H1 (cell line): ENCODE measurements around the gene TNFRSF1A. TPM values are rescaled to one million over a fixed set of nuclear protein-coding genes. Genes with fewer than 3 reads are reported as not detected.

Experiments used
- BACH1 ChIP-seq: IDR thresholded peaks from 2 replicates; pipeline ENCODE4 v1.6.1; 2012; ENCODE audit warnings: low read length, improper control_type of control experiment
- GTF2F1 ChIP-seq: IDR thresholded peaks from 2 replicates; pipeline ENCODE4 v1.6.1; 2012; ENCODE audit warnings: low read depth, low read length, improper control_type of control experiment, borderline replicate concordance
- KDM5A ChIP-seq: fragments of 200-600 bp; IDR thresholded peaks from 2 replicates; pipeline ENCODE4 v1.7.1; 2012; ENCODE audit warnings: mild to moderate bottlenecking, low read length, inconsistent platforms, mixed read lengths
- RAD21 ChIP-seq, 2 experiments: IDR thresholded peaks in 1 of 2; conservative IDR thresholded peaks in 1 of 2; 2 replicates each; pipeline ENCODE4 v1.6.1; 2011; ENCODE audit warnings: low read depth in 2 of 2, low read length in 2 of 2, improper control_type of control experiment in 1 of 2, inconsistent platforms in 1 of 2, mild to moderate bottlenecking in 1 of 2, moderate library complexity in 1 of 2
- RBBP5 ChIP-seq: IDR thresholded peaks from 2 replicates; pipeline ENCODE4 v1.7.1; 2012; ENCODE audit warnings: low read depth, mild to moderate bottlenecking, inconsistent platforms, low read length, moderate library complexity, borderline replicate concordance
- SAP30 ChIP-seq: fragments of 300-600 bp; sonication (generic); IDR thresholded peaks from 2 replicates; pipeline ENCODE4 v1.7.1; 2012; ENCODE audit warnings: low read length, moderate library complexity, mild to moderate bottlenecking, inconsistent platforms; ENCODE audit not compliant: insufficient read depth, insufficient replicate concordance
- polyA plus RNA-seq, 7 experiments: library from polyadenylated mRNA; depleted of rRNA in 3 of 7; stranded (reverse) in 5 of 7; unstranded in 2 of 7; fragments of >200 nt in 5 of 7; fragments of 200-250 nt in 2 of 7; gene quantifications; 1 replicate in 5 of 7; 2 replicates in 1 of 7; 4 replicates in 1 of 7; pipeline versions ENCODE4 v1.2.1 to v1.2.3, GENCODE V29; 2011 to 2013; ENCODE audit warnings: missing spikeins in 2 of 7, mixed read lengths in 2 of 7
- total RNA-seq: library from RNA; stranded (reverse); fragmentation: NEBNext Ultra II Directional; extraction: Animal tissue kit (Norgen Biotek cat#: 25700); gene quantifications from 2 replicates; pipeline ENCODE4 v1.2.1, GENCODE V29; 2021
- TF ChIP-seq, protein P1 (sequence below), 3 experiments: IDR thresholded peaks; 1 replicate in 2 of 3; 2 replicates in 1 of 3; pipeline versions ENCODE4 v1.5.1 to v1.6.1; 2011; ENCODE audit warnings: low read length in 3 of 3, mild to moderate bottlenecking in 3 of 3, inconsistent platforms in 2 of 3, low read depth in 1 of 3, moderate library complexity in 1 of 3; ENCODE audit not compliant: insufficient read depth in 1 of 3; ENCODE audit errors: control extremely low read depth in 1 of 3

Gene TNFRSF1A
- total and polyA plus RNA-seq, 2 of the 8 experiments (the other 6 are each of a cell fraction or from before 2014, with no cell fraction given), result 28.7 to 42.1 TPM

GRCh38 chr12:6335451-6336078, 6.3 kb downstream of the TNFRSF1A start (continued):
- TF ChIP-seq, protein P1, sequence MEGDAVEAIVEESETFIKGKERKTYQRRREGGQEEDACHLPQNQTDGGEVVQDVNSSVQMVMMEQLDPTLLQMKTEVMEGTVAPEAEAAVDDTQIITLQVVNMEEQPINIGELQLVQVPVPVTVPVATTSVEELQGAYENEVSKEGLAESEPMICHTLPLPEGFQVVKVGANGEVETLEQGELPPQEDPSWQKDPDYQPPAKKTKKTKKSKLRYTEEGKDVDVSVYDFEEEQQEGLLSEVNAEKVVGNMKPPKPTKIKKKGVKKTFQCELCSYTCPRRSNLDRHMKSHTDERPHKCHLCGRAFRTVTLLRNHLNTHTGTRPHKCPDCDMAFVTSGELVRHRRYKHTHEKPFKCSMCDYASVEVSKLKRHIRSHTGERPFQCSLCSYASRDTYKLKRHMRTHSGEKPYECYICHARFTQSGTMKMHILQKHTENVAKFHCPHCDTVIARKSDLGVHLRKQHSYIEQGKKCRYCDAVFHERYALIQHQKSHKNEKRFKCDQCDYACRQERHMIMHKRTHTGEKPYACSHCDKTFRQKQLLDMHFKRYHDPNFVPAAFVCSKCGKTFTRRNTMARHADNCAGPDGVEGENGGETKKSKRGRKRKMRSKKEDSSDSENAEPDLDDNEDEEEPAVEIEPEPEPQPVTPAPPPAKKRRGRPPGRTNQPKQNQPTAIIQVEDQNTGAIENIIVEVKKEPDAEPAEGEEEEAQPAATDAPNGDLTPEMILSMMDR (IDR thresholded peaks at IDR 0.05; ENCODE audit: control extremely low read depth in 1 of 3, insufficient read depth in 1 of 3, low read depth in 1 of 3, low read length in 3 of 3), result peak in 2 of 3 experiments; percentile 48 to 53; a peak in 3 of 4 replicates
- TF ChIP-seq RAD21 (IDR thresholded peaks at IDR 0.05 in 1 of 2, conservative IDR thresholded peaks at IDR 0.05 in 1 of 2; ENCODE audit: low read depth in 2 of 2, low read length in 2 of 2), result peak; percentile 45 to 64
- TF ChIP-seq BACH1, result no peak
- TF ChIP-seq KDM5A, result no peak
- TF ChIP-seq GTF2F1, result no peak
- no peak; the same call in 1 of the 2 replicates for TF ChIP-seq RBBP5
- no peak for TF ChIP-seq SAP30
